ENCODE measurements around the gene CACNA2D3.

- TF ChIP-seq POLR2AphosphoS5 (IDR thresholded peaks at IDR 0.05; ENCODE audit: borderline replicate concordance, low read depth, low read length) (no peak), EZH2 (IDR thresholded peaks at IDR 0.05) (no peak), FOXP2 (optimal IDR thresholded peaks at IDR 0.05; ENCODE audit: control extremely low read depth, extremely low read length, insufficient read depth) (no peak)
Observed at GRCh38 chr3:54243960-54244682, 121.8 kb downstream of the CACNA2D3 start.
